Tibial artery (tissue), 4 donors: ENCODE results near the gene AZGP1.

Source experiments
- DNase-seq, 2 donors: peaks; one replicate each; pipeline ENCODE4 v3.0.0-alpha.2; 2019
- H3K27ac ChIP-seq, 2 donors: fragments of 200-600 bp; sonication (generic) in 1 of 2; 1 replicate in 1 of 2; 2 replicates in 1 of 2; pipeline ENCODE4 v1.5.1; 2018 to 2019; ENCODE audit warnings: mild to moderate bottlenecking in 1 of 2
- H3K27me3 ChIP-seq, 2 donors: fragments of 200-600 bp; sonication (generic) in 1 of 2; one replicate each; pipeline versions ENCODE4 v1.5.1 to v1.6.0; 2016 to 2019
- H3K36me3 ChIP-seq, 3 donors: fragments of 200-600 bp; sonication (generic) in 2 of 3; one replicate each; pipeline ENCODE4 v1.5.1; 2016 to 2019; ENCODE audit warnings: mild to moderate bottlenecking in 2 of 3
- H3K4me1 ChIP-seq, 4 donors: fragments of 200-600 bp; sonication (generic) in 2 of 4; 1 replicate in 3 of 4; 2 replicates in 1 of 4; pipeline ENCODE4 v1.5.1; 2016 to 2019
- H3K4me3 ChIP-seq, 2 donors: fragments of 200-600 bp; sonication (generic) in 1 of 2; 1 replicate in 1 of 2; 2 replicates in 1 of 2; pipeline ENCODE4 v1.5.1; 2018 to 2019; ENCODE audit warnings: mild to moderate bottlenecking in 2 of 2
- H3K9me3 ChIP-seq, 3 donors: fragments of 200-600 bp; sonication (generic) in 1 of 3; one replicate each; pipeline ENCODE4 v1.5.1; 2016 to 2019
- CTCF ChIP-seq, 2 experiments: fragments of 200-600 bp in 1 of 2; fragments of 450-650 bp in 1 of 2; IDR thresholded peaks; one replicate each; pipeline ENCODE4 v1.5.1; 2017 to 2019; ENCODE audit warnings: antibody characterized with exemption in 2 of 2, mild to moderate bottlenecking in 1 of 2, moderate library complexity in 1 of 2
- intact Hi-C: fragments of 100-400 bp; cut with DNase I; formaldehyde crosslinking; loops from one replicate; pipeline ENCODE4 v1.15.0; 2023; ENCODE audit warnings: low total_unique reads

AZGP1 gene

GRCh38 chr7:100007887-100008286 lies 32.1 kb upstream of the AZGP1 start:
- intact Hi-C loops: no loop called here
- no peak for TF ChIP-seq CTCF (IDR thresholded peaks at IDR 0.05)
- H3K36me3 ChIP-seq: no peaks in the 10 kb centered on the region
- H3K27ac ChIP-seq: no peak overlapping the region
- H3K27me3 ChIP-seq: no peaks in the 10 kb centered on the region
- no peak overlapping the region for H3K4me3 ChIP-seq
- no peaks in the 10 kb centered on the region for H3K9me3 ChIP-seq
- DNase-seq: no peak
- peaks cover 0 to 4% (median 0%) of the 10 kb centered on the region in 4 donors for H3K4me1 ChIP-seq

- no peak overlapping the region for H3K4me3 ChIP-seq
- no peak for DNase-seq
- H3K27ac ChIP-seq: no peak overlapping the region
These were observed 28.2 kb upstream of the AZGP1 start for GRCh38 chr7:100003711-100004661.

GRCh38 chr7:100000239-100000638 lies 24.4 kb upstream of the AZGP1 start:
- no peak overlapping the region for H3K27ac ChIP-seq
- no peak overlapping the region for H3K4me3 ChIP-seq
- no peaks in the 10 kb centered on the region for H3K9me3 ChIP-seq
- TF ChIP-seq CTCF (IDR thresholded peaks at IDR 0.05): no peak
- H3K36me3 ChIP-seq: no peaks in the 10 kb centered on the region
- no peaks in the 10 kb centered on the region for H3K27me3 ChIP-seq
- peaks cover 0 to 11% (median 5%) of the 10 kb centered on the region in 4 donors for H3K4me1 ChIP-seq
- intact Hi-C loops: no loop called here
- DNase-seq: peak in 1 of 2 donors; percentile 53

More at GRCh38 chr7:100003711-100004661, 28.2 kb upstream of the AZGP1 start:
- Histone ChIP-seq H3K27me3 (no peaks in the 10 kb centered on the region), H3K4me1 (no peaks in the 10 kb centered on the region), H3K36me3 (no peaks in the 10 kb centered on the region), H3K9me3 (no peaks in the 10 kb centered on the region)
- TF ChIP-seq CTCF (IDR thresholded peaks at IDR 0.05): no peak
- intact Hi-C loops: no loop called here

- intact Hi-C loops: loop anchor here (10.0 kb wide), 1 partner anchor 83 kb away; the partner anchor contains the start of gene TRIM4
These were observed 21.8 kb upstream of the AZGP1 start for GRCh38 chr7:99997545-99998137.

More at GRCh38 chr7:99997545-99998137, 21.8 kb upstream of the AZGP1 start:
- peak overlapping the region; percentile 54 to 60 for H3K4me3 ChIP-seq
- peak overlapping the region; percentile 48 to 68 for H3K27ac ChIP-seq
- no peaks in the 10 kb centered on the region for H3K36me3 ChIP-seq
- H3K4me1 ChIP-seq: peaks cover 0 to 11% (median 5%) of the 10 kb centered on the region in 4 donors
- TF ChIP-seq CTCF (IDR thresholded peaks at IDR 0.05): peak in 1 of 2 experiments; percentile 10
- H3K9me3 ChIP-seq: no peaks in the 10 kb centered on the region
- peaks cover 0 to under 1% of the 10 kb centered on the region in 2 donors for H3K27me3 ChIP-seq
- peak; percentile 23 to 68 for DNase-seq
